Measurements from ENCODE around the gene HLA-DRB1.
"Not testable (repeated sequence)": the region's sequence is repeated elsewhere in the genome, so short reads cannot be mapped to it uniquely, and the experiment has no call there.

Gene HLA-DRB1

DNA sequence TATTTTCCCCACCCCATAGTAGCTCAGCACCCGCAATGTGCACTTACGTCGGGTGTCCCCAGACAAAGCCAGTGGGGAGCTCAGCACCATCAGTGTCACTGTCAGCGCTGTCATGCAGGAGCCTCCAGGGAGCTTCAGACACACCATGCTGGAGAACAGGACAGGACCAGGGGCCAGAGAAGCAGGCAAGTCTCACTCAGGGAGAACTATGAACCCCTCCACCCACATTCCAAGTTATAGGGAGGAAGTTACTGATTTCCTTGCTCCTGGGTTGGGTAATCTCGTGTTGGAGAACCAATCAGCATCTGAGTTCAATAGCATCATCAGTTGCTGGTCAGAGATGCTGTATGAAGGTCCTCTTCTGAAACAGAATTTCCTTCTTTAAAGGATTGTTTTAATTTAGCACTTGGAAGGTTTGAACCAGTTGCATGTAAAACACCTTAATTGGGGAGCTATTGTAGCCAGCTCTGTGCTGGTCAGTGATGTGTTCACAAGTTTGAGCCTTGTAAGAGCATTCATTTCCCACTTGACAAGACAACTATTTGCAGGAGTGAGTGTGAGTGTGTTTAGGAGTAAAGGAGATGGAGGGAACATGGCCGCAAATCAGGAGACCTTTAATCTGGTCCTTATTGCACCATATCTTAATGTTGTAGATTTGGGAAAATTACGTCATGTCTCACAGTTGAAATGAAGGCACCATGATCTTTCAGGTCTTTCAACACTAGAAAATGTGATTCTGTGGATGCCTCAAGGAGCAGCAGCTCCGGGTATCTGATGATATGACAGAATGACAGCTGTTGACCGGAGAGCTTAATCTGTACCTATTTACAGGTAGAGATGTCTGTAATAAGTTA lies at the start of gene HLA-DRB1:
Gene HLA-DRB1 (minus strand): TSS at position 253 of the 854 bp plus-strand sequence. CDS start 106 bp downstream, at position 147.
- no peak for DNase-seq (ENCODE audit: low read depth)

DNA sequence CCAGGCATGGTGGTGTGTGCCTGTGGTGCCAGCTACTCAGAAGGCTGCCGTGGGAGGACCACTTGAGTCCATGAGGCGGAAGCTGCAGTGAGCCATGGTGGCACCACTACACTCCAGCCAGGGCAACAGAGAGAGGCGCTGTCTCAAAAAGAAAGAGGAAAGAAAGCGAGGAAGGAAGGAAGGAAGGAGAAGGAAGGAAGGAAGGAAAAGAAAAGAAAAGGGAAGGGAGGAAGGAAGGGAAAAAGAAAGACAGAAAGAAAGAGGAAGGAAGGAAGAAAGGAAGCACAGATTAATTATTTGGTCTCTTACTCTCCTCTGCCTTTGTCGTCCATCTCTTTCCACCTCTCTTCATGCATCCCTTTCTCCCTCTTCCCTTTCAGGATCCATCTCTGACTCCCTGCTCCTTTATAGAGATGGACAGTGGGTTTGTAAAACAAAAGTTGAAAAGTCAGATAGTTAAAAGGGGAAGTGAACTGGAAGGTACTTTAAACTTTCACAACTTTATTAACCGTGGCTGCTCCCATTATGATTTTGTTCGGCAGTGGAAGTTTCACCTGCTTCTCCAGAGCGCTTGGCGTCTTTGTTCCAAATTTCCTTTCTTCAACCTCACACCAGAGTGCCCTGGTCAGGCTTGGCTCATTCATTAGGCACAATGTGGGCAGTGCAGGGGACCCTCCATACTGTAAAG lies 49.0 kb upstream of the HLA-DRB1 start:
- no peak for DNase-seq (ENCODE audit: low read depth)

DNA sequence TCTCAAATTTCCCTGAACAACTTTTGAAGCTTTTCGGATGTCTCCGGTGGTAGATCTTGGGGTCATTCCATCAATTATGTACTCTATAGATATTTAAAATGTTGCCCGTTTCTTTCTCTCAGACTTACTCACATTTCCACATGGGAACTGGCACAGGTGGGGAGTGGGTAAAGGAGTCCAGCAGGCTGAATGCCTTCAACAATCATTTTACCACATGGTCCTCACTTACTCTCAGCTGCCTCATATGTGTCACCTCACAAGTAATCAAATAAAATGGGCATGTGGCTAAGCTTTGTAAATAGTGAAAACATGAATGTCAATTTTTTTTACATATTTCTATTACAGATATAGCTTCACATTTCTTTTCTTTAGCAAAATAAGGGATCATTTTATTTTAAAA lies 48.2 kb upstream of the HLA-DRB1 start:
- no peak for DNase-seq (ENCODE audit: low read depth)

GRCh38 chr6:32637219-32637880 lies 47.7 kb upstream of the HLA-DRB1 start, which contains the start of gene HLA-DQA1:
TSS of gene HLA-DQA1 (plus strand) at chr6:32637406. CDS start at chr6:32637459, 53 bp downstream.
- no peak for DNase-seq (ENCODE audit: low read depth)

- DNase-seq (ENCODE audit: low read depth), result no peak
These were observed 46.0 kb upstream of the HLA-DRB1 start for GRCh38 chr6:32635526-32636123.

DNA sequence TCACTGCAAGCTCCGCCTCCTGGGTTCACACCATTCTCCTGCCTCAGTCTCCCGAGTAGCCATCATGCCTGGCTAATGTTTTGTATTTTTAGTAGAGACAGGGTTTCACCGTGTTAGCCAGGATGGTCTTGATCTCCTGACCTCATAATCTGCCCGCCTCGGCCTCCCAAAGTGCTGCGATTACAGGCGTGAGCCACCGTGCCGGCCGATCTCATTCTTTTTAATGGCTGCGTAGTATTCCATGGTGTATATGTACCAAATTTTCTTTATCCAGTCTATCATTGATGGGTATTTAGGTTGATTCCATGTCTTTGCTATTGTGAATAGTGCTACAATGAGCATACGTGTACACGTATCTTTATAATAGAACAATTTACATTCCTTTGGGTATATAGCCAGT lies 40.1 kb upstream of the HLA-DRB1 start:
- not testable (repeated sequence) for DNase-seq (ENCODE audit: low read depth)

DNA sequence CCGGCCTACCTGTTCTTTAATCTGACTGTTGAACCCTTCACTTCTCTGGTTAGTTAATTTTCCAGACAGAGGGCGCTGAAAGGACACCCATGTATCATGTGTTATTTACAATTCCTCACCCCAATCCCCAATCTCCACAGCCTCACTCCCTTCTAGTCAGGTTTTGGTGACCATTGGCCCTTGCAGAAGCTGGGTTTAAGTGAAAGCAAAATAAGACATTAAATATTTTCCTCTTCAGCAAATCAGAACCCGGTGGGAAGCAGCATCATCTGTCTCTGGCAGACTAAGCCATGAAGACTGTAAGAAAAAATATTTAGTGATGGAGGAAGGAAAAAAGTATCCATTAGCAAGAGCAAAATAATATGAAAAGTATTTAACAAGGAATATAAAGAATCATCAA lies 38.2 kb upstream of the HLA-DRB1 start:
- DNase-seq (ENCODE audit: low read depth), result no peak

DNA sequence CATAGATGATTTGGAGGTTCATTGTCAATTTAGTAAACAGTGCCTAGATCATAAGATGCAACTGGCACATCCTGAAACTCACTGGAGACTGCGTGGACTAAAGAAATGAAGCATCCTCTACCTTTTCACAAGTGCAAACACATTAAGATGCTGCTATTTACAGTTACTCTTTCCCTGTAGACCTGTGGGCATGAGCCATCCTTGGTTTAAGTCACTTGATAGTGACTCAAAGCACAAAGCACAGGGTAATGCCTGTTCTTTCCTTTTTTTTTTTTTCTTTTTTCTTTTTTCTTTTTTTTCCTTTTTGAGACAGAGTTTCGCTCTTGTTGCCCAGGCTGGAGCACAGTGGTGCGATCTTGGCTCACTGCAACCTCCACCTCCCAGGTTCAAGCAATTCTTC lies 37.6 kb upstream of the HLA-DRB1 start:
- no peak for DNase-seq (ENCODE audit: low read depth)

GRCh38 chr6:32625137-32625536 lies 35.5 kb upstream of the HLA-DRB1 start:
- DNase-seq (ENCODE audit: low read depth), result no peak

DNA sequence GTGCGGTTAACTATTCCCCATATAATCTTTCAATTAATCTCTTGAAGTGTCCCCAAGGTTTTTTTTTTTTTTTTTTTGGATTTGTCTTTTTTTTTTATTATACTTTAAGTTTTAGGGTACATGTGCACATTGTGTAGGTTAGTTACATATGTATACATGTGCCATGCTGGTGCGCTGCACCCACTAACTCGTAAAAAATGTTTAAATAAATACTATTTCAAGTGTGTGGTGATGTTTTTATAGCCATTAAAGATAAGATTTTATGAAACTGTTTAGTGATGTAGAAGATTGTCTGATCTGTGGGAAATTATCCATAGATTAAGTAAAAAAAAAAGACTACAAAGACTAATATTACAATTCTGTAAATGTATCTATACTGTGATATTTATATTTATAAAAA lies 34.9 kb upstream of the HLA-DRB1 start:
- no peak for DNase-seq (ENCODE audit: low read depth)

GRCh38 chr6:32623693-32624092 lies 34.0 kb upstream of the HLA-DRB1 start:
- DNase-seq (ENCODE audit: low read depth), result no peak

DNA sequence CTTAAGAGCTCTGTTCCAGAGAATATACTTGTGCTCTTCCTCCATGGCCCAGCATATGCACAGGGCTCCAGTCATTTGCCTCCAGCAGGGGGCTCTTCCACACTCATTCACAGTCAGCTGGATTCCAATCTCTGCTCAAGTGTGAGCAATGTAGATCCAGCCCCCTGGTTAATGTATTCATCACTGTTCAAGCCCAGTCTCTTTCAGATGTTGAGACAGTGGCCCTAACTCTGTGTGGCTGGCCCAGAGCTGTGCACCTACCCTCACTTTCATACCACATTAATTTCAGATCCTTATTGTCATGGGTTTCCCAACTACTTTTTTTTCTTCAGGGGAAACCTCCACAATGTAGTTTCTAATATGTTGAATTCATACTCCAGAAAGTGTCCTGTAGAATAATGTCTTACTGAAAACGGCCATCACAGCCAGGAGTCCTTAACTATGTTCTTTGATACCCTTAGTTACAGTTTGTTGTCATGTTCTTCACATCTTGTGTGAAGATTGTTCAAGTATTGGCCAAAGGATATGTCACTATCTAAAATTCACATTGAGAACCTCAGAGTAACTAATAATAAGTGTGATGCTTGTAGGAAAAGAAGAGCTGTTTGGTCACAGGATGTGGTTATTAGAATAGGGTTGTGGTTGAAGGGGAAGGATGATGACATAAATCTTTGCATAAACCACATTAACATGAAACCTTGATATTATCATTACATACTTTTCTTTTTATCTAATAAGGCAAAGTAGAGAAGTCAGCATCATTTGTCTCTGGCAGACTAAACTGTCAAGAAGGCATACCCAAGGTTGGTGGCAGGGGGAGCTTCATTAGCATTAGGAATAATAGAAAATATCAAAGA lies 33.1 kb upstream of the HLA-DRB1 start:
- DNase-seq (ENCODE audit: low read depth), result no peak

GRCh38 chr6:32621372-32621771 lies 31.7 kb upstream of the HLA-DRB1 start:
- no peak for DNase-seq (ENCODE audit: low read depth)

GRCh38 chr6:32617751-32618150 lies 28.1 kb upstream of the HLA-DRB1 start:
- DNase-seq (ENCODE audit: low read depth), result no peak

- no peak for DNase-seq (ENCODE audit: low read depth)
These were observed 26.4 kb upstream of the HLA-DRB1 start for GRCh38 chr6:32615885-32616532.

DNA sequence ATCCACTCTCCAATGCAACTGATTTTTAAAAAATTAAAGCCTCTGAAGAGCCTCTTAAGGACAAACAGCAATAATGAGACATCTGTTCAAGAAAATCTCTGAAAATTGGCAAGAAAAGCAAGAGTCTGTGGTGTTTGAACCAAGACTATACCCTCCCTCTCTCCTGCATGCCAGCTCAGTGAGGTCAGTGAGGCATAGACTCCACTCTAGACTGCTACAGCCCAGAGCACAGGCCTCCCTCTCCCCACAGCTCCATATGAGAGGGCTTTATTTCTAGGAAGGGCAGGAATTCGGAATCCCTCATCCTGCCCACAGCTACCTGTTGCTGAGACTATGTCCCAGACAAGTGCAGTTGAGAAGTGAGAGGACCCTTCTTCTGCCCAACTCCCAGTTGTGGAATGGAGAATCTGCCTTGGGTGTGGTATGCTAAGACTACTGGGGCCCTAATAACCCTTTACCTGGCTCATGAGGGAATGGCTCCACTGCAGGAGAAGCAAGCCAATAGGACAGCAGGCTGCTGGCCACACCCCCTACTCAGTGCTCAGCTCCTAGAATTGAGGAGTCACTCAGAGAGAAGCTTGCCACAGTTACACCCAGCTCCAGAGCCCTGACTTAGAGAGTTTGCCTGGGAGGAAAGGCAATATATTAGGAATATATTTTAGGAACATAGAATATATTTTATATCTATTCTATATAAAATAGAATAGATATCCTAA lies 24.9 kb upstream of the HLA-DRB1 start:
- no peak for DNase-seq (ENCODE audit: low read depth)

DNA sequence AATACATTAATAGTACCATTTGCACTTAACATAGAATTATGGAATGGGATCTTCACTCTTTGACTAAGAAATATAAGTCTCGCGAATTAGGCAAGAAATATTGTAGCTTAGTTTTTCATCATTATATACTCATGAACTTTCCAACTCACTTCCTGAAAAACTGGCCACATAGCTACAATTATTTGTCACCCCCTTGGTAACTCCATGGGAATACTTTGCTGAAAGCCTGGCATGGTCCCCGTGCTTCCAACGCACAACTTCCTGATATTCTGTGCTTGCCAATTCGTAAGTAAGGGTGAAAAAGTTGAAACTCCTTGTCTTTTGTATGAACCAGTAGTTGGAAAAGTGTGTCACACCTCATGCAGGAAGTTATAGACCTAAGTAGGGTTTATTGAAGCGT lies 23.8 kb upstream of the HLA-DRB1 start:
- no peak for DNase-seq (ENCODE audit: low read depth)

- DNase-seq (ENCODE audit: low read depth), result no peak
These were observed 21.1 kb upstream of the HLA-DRB1 start for GRCh38 chr6:32610682-32611296.

DNA sequence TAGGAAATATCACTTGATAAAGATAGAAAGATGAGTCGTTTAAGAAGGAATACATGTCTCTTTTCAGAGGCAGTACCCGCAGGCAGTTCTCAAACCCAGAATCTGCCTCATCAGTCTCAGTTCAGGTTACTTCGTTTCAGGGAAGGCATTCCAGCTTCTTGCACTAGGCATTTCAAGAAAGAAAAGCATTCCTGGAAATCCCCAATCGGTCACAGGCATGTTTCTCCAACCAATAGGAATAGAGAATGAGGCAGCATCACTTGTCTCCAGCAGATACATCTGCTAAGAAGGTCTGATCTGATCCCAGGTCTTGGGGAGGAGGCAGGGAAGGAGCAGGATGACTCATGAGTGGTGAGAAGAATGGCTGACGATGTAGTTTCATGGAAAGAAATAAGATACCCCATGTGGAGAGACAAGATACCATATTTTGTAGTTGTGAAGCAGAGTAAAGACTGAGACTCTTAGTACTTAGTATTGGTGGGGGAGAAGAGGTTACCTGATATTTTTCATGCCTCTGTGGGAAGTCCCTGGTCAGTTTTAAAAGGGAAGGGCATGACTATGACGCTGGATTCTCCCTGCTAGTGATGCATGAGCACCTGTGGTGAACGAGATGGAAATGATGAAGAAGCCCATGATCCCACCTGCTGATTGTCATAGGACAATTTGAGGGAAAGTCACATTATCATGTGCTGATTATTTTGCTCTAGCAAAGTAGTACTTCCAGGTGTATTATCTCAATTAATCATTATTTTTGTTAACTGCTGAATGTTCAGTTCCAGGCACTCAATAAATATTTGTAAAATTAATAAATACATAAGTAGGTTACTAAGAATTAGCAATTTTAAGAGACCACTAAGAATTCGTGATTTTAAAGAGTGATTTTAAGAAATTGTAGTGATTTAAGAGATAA lies 20.3 kb upstream of the HLA-DRB1 start:
- no peak for DNase-seq (ENCODE audit: low read depth)

Data from stimulated activated CD8-positive, alpha-beta memory T cell treated with anti-CD3 and anti-CD28 coated beads, Interleukin-7, amount 100 ng/mL, for 24 hours (primary cell).